ENCODE measurements around the gene MSL1.

Gene MSL1

GRCh38 chr17:40113110-40113906 lies 8.5 kb upstream of the MSL1 start:
- Histone ChIP-seq H3K4me1 (peaks cover 58 to 66% (median 62%) of the 10 kb centered on the region in 10 experiments), H3K27me3 (no peaks in the 10 kb centered on the region), H3K9ac (peak overlapping the region; percentile 61 to 87 (median 80)), H3K4me2 (peak overlapping the region; percentile 70 to 95 (median 90)), H3K27ac (peak overlapping the region; percentile 23 to 92 (median 86); a peak in 21 of 22 replicates), H3K4me3 (peak overlapping the region; percentile 37 to 69 (median 56)), H4K20me1 (no peaks in the 10 kb centered on the region), H3K36me3 (no peaks in the 10 kb centered on the region), H3K9me3 (replicated peaks in 1 of 11) (no peaks in the 10 kb centered on the region)
- TF ChIP-seq Cebpa-rat (IDR thresholded peaks at IDR 0.05): peak in 4 of 11 experiments; percentile 11 to 88 (median 26); a peak in 2 of 22 replicates

GRCh38 chr17:40113907-40114245 lies 7.9 kb upstream of the MSL1 start:
- no peaks in the 10 kb centered on the region for H4K20me1 ChIP-seq
- peak overlapping the region; percentile 37 to 69 (median 56); a peak in 19 of 20 replicates for H3K4me3 ChIP-seq
- H3K4me1 ChIP-seq: peaks cover 52 to 66% (median 60%) of the 10 kb centered on the region in 10 experiments

GRCh38 chr17:40115101-40115436 lies 6.7 kb upstream of the MSL1 start:
- Histone ChIP-seq H3K36me3 (no peaks in the 10 kb centered on the region), H3K4me2 (no peak overlapping the region), H3K4me1 (peaks cover 47 to 66% (median 55%) of the 10 kb centered on the region in 10 experiments)

More at GRCh38 chr17:40113907-40114245, 7.9 kb upstream of the MSL1 start:
- no peaks in the 10 kb centered on the region for H3K36me3 ChIP-seq
- H3K9ac ChIP-seq: peak overlapping the region; percentile 61 to 87 (median 80)
- no peaks in the 10 kb centered on the region for H3K9me3 ChIP-seq (replicated peaks in 1 of 11)
- no peak for TF ChIP-seq Cebpa-rat (IDR thresholded peaks at IDR 0.05)
- H3K27ac ChIP-seq: peak overlapping the region; percentile 23 to 90 (median 85); a peak in 21 of 22 replicates
- no peaks in the 10 kb centered on the region for H3K27me3 ChIP-seq
- H3K4me2 ChIP-seq: peak overlapping the region; percentile 70 to 95 (median 87)

GRCh38 chr17:40122136-40122998 lies 596 bp downstream of the MSL1 start:
- Histone ChIP-seq H4K20me1 (peaks cover 23 to 47% (median 34%) of the 10 kb centered on the region in 11 experiments), H3K4me2 (peak overlapping the region; percentile 81 to 99 (median 94)), H3K27ac (peak overlapping the region; percentile 92 to 99 (median 97)), H3K27me3 (no peaks in the 10 kb centered on the region), H3K4me3 (peak overlapping the region; percentile 97 to 100 (median 100)), H3K9ac (peak overlapping the region; percentile 96 to 99 (median 99)), H3K4me1 (peaks cover 31 to 51% (median 40%) of the 10 kb centered on the region in 10 experiments), H3K36me3 (peaks cover 19 to 28% (median 22%) of the 10 kb centered on the region in 11 experiments), H3K9me3 (replicated peaks in 1 of 11) (no peaks in the 10 kb centered on the region)
- no peak for TF ChIP-seq Cebpa-rat (IDR thresholded peaks at IDR 0.05)

More at GRCh38 chr17:40115101-40115436, 6.7 kb upstream of the MSL1 start:
- Histone ChIP-seq H3K27ac (no peak overlapping the region), H3K9ac (no peak overlapping the region), H4K20me1 (no peaks in the 10 kb centered on the region), H3K27me3 (no peaks in the 10 kb centered on the region), H3K4me3 (no peak overlapping the region), H3K9me3 (replicated peaks in 1 of 11) (no peaks in the 10 kb centered on the region)
- no peak for TF ChIP-seq Cebpa-rat (IDR thresholded peaks at IDR 0.05)

- TF ChIP-seq Cebpa-rat (IDR thresholded peaks at IDR 0.05): no peak
- Histone ChIP-seq H3K4me1 (peaks cover 31 to 45% (median 37%) of the 10 kb centered on the region in 10 experiments), H3K36me3 (peaks cover 28 to 36% (median 31%) of the 10 kb centered on the region in 11 experiments), H3K27me3 (no peaks in the 10 kb centered on the region), H3K9me3 (replicated peaks in 1 of 11) (no peaks in the 10 kb centered on the region), H4K20me1 (peaks cover 23 to 54% (median 34%) of the 10 kb centered on the region in 11 experiments), H3K4me3 (peak overlapping the region; percentile 97 to 100 (median 100)), H3K4me2 (peak overlapping the region; percentile 81 to 98 (median 94)), H3K9ac (peak overlapping the region; percentile 96 to 99 (median 99)), H3K27ac (peak overlapping the region; percentile 92 to 99 (median 97))
These were observed 1.4 kb downstream of the MSL1 start for GRCh38 chr17:40122999-40123810.

- peak overlapping the region in 10 of 11 experiments; percentile 92 to 99 (median 98); a peak in 21 of 22 replicates for H3K27ac ChIP-seq
- no peaks in the 10 kb centered on the region for H3K27me3 ChIP-seq
- H3K4me2 ChIP-seq: peak overlapping the region; percentile 81 to 98 (median 94)
- H3K36me3 ChIP-seq: peaks cover 33 to 42% (median 36%) of the 10 kb centered on the region in 11 experiments
- TF ChIP-seq Cebpa-rat (IDR thresholded peaks at IDR 0.05): no peak
- H3K4me3 ChIP-seq: peak overlapping the region; percentile 97 to 100 (median 100)
- peaks cover 23 to 54% (median 34%) of the 10 kb centered on the region in 11 experiments for H4K20me1 ChIP-seq
- H3K9me3 ChIP-seq (replicated peaks in 1 of 11): no peaks in the 10 kb centered on the region
- peak overlapping the region; percentile 96 to 99 (median 99) for H3K9ac ChIP-seq
- peaks cover 30 to 42% (median 35%) of the 10 kb centered on the region in 10 experiments for H3K4me1 ChIP-seq
These were observed 2.0 kb downstream of the MSL1 start for GRCh38 chr17:40123811-40124114.

- Histone ChIP-seq H3K4me1 (peaks cover 30 to 42% (median 32%) of the 10 kb centered on the region in 10 experiments), H3K36me3 (peaks cover 41 to 49% (median 44%) of the 10 kb centered on the region in 11 experiments), H3K4me2 (peak overlapping the region; percentile 81 to 98 (median 94)), H3K27me3 (no peaks in the 10 kb centered on the region), H3K4me3 (peak overlapping the region; percentile 97 to 100 (median 100)), H3K9ac (peak overlapping the region; percentile 96 to 99 (median 99)), H4K20me1 (peaks cover 23 to 54% (median 34%) of the 10 kb centered on the region in 11 experiments), H3K27ac (peak overlapping the region in 10 of 11 experiments; percentile 92 to 99 (median 98); a peak in 18 of 22 replicates), H3K9me3 (replicated peaks in 1 of 11) (no peaks in the 10 kb centered on the region)
- no peak for TF ChIP-seq Cebpa-rat (IDR thresholded peaks at IDR 0.05)
These were observed 2.7 kb downstream of the MSL1 start for GRCh38 chr17:40124279-40125141.
